Stomach (tissue), 9 donors: ENCODE results near the gene RND2. TPM values are rescaled to one million over a fixed set of nuclear protein-coding genes. Genes with fewer than 3 reads are reported as not detected.

ENCODE experiments used
- DNase-seq, 2 donors: peaks; one replicate each; pipeline versions ENCODE4 v3.0.0 to v3.0.0-alpha.2; 2013 to 2019
- H3K27ac ChIP-seq, 5 donors: fragments of 200-600 bp in 4 of 5; sonication (generic) in 4 of 5; one replicate each; pipeline ENCODE4 v1.5.1; 2013 to 2019; ENCODE audit warnings: mild to moderate bottlenecking in 1 of 5, moderate library complexity in 1 of 5
- H3K27me3 ChIP-seq, 3 donors: fragments of 200-600 bp; sonication (generic); one replicate each; pipeline ENCODE4 v1.5.1; 2017 to 2019; ENCODE audit warnings: mixed run types in 1 of 3
- H3K36me3 ChIP-seq, 4 donors: fragments of 200-600 bp; sonication (generic); 1 replicate in 3 of 4; 2 replicates in 1 of 4; pipeline ENCODE4 v1.5.1; 2016 to 2019
- H3K4me1 ChIP-seq, 4 donors: fragments of 200-600 bp; sonication (generic); one replicate each; pipeline ENCODE4 v1.5.1; 2016 to 2019
- H3K4me3 ChIP-seq, 4 donors: fragments of 200-600 bp; sonication (generic) in 3 of 4; one replicate each; pipeline ENCODE4 v1.5.1; 2016 to 2019; ENCODE audit warnings: mild to moderate bottlenecking in 1 of 4
- H3K9me3 ChIP-seq, 4 donors: fragments of 200-600 bp; sonication (generic); one replicate each; pipeline ENCODE4 v1.5.1; 2016 to 2019
- CTCF ChIP-seq, 7 experiments: fragments of 450-650 bp in 4 of 7; fragments of 200-600 bp in 3 of 7; sonication (generic) in 3 of 7; IDR thresholded peaks; one replicate each; pipeline ENCODE4 v1.5.1; 2016 to 2019; ENCODE audit warnings: antibody characterized with exemption in 7 of 7, control low read depth in 2 of 7, mild to moderate bottlenecking in 1 of 7
- EP300 ChIP-seq: sonication (generic); formaldehyde crosslinking; IDR thresholded peaks from one replicate; pipeline ENCODE4 v1.6.1; 2017; ENCODE audit warnings: antibody characterized with exemption
- POLR2A ChIP-seq, 4 donors: fragments of 450-650 bp; IDR thresholded peaks; one replicate each; pipeline ENCODE4 v1.6.1; 2016; ENCODE audit warnings: antibody characterized with exemption in 4 of 4, control low read depth in 2 of 4, mild to moderate bottlenecking in 1 of 4, moderate library complexity in 1 of 4
- POLR2AphosphoS5 ChIP-seq, 3 donors: sonication (generic); formaldehyde crosslinking; IDR thresholded peaks; one replicate each; pipeline ENCODE4 v1.6.1; 2016; ENCODE audit warnings: antibody characterized with exemption in 3 of 3
- WGBS, 5 donors: extraction: QIAGEN DNeasy Blood & Tissue Kit in 3 of 5; methylation state at CpG; one replicate each; pipeline versions ENCODE4 v1.1.5 to v1.1.7; 2013 to 2018; 5-methylcytosine and 5-hydroxymethylcytosine counted together
- intact Hi-C: fragments of 100-400 bp; cut with DNase I; formaldehyde crosslinking; loops from one replicate; pipeline ENCODE4 v1.15.1; 2023; ENCODE audit warnings: low total_unique reads
- polyA plus RNA-seq, 3 donors: library from polyadenylated mRNA; stranded (reverse); fragments of 200-250 nt; gene quantifications; one replicate each; pipeline ENCODE4 v1.2.3, GENCODE V29; 2013
- total RNA-seq, 5 donors: library from RNA; depleted of rRNA; stranded (reverse); fragments of >200 nt; gene quantifications; one replicate each; pipeline versions ENCODE4 v1.1.0 to v1.2.3, GENCODE V29; 2014 to 2016
- donor health status: healthy with polysubstance abuse.
- donor health status: Bipolar disorder and iron deficiency.
- donor health status: healthy.

The RND2 gene
- total and polyA plus RNA-seq, 8 donors, result 0.37 to 5.8 (median 1.2) TPM; not detected in 1

- no peaks in the 10 kb centered on the region for H3K9me3 ChIP-seq
- DNase-seq, result peak in 1 of 2 donors; percentile 50
- TF ChIP-seq POLR2AphosphoS5 (IDR thresholded peaks at IDR 0.05), result no peak
- TF ChIP-seq EP300, result no peak
- TF ChIP-seq CTCF (IDR thresholded peaks at IDR 0.05), result no peak
- TF ChIP-seq POLR2A (IDR thresholded peaks at IDR 0.05), result no peak
- WGBS, 5 donors, result 50 to 72% (median 68%) methylated on average over 6 of the region's 6 CpGs
- H3K27me3 ChIP-seq, result no peaks in the 10 kb centered on the region
- peaks cover 49 to 77% (median 59%) of the 10 kb centered on the region in 4 donors for H3K4me1 ChIP-seq
- peak overlapping the region; percentile 9 to 90 (median 86) for H3K27ac ChIP-seq
- H3K4me3 ChIP-seq, result peak overlapping the region in 3 of 4 donors; percentile 87 to 100 (median 97)
- peaks cover 16 to 33% (median 31%) of the 10 kb centered on the region in 4 donors for H3K36me3 ChIP-seq
- intact Hi-C loops, result loop anchor here (10.0 kb wide), 1 partner anchor 105 kb away; the partner anchor contains the start of gene BRCA1
Observed at GRCh38 chr17:43020030-43020621, 4.9 kb upstream of the RND2 start.

- peak overlapping the region; percentile 73 to 100 (median 92) for H3K4me3 ChIP-seq
- 16 to 26% (median 22%) methylated on average over 31 to 40 of the region's 40 CpGs for WGBS, 5 donors
- no peaks in the 10 kb centered on the region for H3K27me3 ChIP-seq
- H3K27ac ChIP-seq, result peak overlapping the region; percentile 77 to 90 (median 86)
- H3K36me3 ChIP-seq, result peaks cover 14 to 24% (median 21%) of the 10 kb centered on the region in 4 donors
- peaks cover 45 to 72% (median 56%) of the 10 kb centered on the region in 4 donors for H3K4me1 ChIP-seq
- H3K9me3 ChIP-seq, result no peaks in the 10 kb centered on the region
- intact Hi-C loops, result loop anchor here (10.0 kb wide), 1 partner anchor 104 kb away; the partner anchor contains the start of gene BRCA1
- peak; percentile 34 to 86 for DNase-seq
- TF ChIP-seq EP300, result no peak
- peak in 2 of 3 donors; percentile 21 to 29 for TF ChIP-seq POLR2AphosphoS5 (IDR thresholded peaks at IDR 0.05)
- TF ChIP-seq CTCF (IDR thresholded peaks at IDR 0.05), result no peak
Observed at GRCh38 chr17:43020789-43021740, 4.0 kb upstream of the RND2 start.

GRCh38 chr17:43021741-43022512 lies 3.1 kb upstream of the RND2 start, which contains the start of gene VAT1:
VAT1 (minus strand) TSS chr17:43022385; CDS start chr17:43022322, 63 bp downstream.
- DNase-seq, result peak; percentile 82 to 94
- Histone ChIP-seq H3K4me3 (peak within 1 kb of the TSS; percentile 73 to 100 (median 92)), H3K36me3 (peaks cover 8 to 15% (median 13%) of the 10 kb centered on the region in 4 donors), H3K9me3 (no peaks in the 10 kb centered on the region), H3K4me1 (peaks cover 40 to 67% (median 53%) of the 10 kb centered on the region in 4 donors), H3K27ac (peak within 1 kb of the TSS; percentile 77 to 90 (median 86)), H3K27me3 (no peaks in the 10 kb centered on the region)
- WGBS, 5 donors, result 0 to 1% (median 1%) methylated on average over 39 to 80 of the region's 80 CpGs
- intact Hi-C loops, result loop anchor here (10.0 kb wide), 1 partner anchor 103 kb away; the partner anchor contains the start of gene BRCA1
- TF ChIP-seq CTCF (IDR thresholded peaks at IDR 0.05) (no peak), EP300 (no peak), POLR2A (IDR thresholded peaks at IDR 0.05) (no peak), POLR2AphosphoS5 (IDR thresholded peaks at IDR 0.05) (peak in 2 of 3 donors; percentile 43 to 55)
